Stimulated activated CD8-positive, alpha-beta memory T cell treated with anti-CD3 and anti-CD28 coated beads, Interleukin-7, amount 100 ng/mL, for 24 hours (primary cell): ENCODE measurements around the gene TMEM156.
"Not testable (repeated sequence)": the region's sequence is repeated elsewhere in the genome, so short reads cannot be mapped to it uniquely, and the experiment has no call there.

Experiments
- DNase-seq: peaks from one replicate; pipeline ENCODE4 v3.0.0-alpha.2; 2020; ENCODE audit warnings: low read depth

TMEM156 gene

GRCh38 chr4:38989487-38989886, 42.7 kb downstream of the TMEM156 start:
- DNase-seq, result no peak

DNA sequence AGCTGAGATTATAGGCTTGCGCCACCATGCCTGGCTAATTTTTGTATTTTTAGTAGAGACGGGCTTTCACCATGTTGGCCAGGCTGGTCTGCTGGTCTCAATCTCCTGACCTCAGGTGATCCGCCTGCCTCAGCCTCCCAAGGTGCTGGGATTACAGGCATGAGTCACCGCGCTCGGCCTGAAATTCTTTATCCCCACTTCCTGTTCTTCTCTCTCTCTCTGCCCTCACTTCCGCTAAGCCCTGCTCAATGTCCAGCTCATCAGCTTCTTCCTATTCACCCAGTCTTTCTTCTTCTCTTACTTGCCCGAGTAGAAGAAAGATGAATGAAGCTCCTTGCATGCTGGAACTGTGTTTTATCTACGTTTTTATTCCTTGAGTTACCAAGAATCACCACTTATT, 43.9 kb downstream of the TMEM156 start:
- not testable (repeated sequence) for DNase-seq

GRCh38 chr4:38987491-38987890, 44.7 kb downstream of the TMEM156 start:
- DNase-seq, result no peak

- no peak for DNase-seq
Measured at GRCh38 chr4:38985410-38986100, 46.7 kb downstream of the TMEM156 start.

GRCh38 chr4:38983787-38984598, 48.2 kb downstream of the TMEM156 start:
- no peak for DNase-seq

DNA sequence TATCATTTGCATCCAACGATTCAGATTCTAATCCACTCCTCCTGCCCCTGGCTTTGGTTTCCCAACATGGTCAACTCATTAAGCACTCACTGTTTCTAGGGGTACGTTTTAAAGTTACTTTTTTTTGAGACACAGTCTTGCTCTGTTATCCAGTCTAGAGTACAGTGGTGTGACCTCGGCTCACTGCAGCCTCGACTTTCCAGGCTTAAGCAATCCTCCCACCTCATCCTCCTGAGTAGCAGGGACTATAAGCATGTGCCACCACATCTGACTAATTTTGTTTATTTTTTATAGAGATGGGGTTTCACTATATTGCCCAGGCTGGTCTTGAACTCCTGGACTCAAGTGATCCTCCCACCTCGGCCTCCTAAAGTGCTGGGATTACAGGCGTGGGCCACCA, 48.9 kb downstream of the TMEM156 start:
- no peak for DNase-seq

DNA sequence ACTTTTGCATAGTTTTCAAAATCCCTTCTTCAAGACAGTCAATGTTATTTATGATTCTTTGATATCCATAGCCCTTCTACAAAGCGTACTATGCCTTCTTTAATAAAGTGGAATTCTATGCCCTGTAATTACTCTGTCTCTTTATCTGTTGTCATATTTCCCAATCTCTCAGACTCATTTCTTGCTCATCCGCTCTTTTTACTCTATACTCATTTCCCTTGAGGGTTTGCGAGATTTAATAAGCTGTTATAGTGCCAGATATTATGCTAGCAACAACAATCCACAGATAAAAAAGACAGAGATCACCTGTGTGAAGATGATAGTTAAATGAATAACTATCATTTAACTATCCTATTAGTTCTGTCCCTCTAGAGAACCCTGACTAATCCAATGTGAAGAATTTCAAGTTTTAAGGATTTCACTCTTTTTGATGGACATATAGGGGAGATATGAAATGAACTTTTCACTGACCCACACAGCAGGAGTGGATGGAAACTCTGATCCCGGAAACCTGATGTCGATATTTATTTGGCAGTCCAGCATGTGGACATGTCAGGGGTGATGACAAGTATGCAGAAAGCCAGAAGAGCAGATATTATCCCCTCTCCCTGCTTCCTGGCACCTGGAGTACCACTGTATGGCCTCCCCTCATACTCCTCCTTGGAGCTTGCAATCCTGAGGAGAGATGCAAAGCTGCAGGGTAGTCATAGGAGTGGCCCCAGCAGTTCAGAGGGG, 49.7 kb downstream of the TMEM156 start:
- DNase-seq, result no peak

- DNase-seq, result no peak
Measured at GRCh38 chr4:38980903-38981676, 51.1 kb downstream of the TMEM156 start.

DNA sequence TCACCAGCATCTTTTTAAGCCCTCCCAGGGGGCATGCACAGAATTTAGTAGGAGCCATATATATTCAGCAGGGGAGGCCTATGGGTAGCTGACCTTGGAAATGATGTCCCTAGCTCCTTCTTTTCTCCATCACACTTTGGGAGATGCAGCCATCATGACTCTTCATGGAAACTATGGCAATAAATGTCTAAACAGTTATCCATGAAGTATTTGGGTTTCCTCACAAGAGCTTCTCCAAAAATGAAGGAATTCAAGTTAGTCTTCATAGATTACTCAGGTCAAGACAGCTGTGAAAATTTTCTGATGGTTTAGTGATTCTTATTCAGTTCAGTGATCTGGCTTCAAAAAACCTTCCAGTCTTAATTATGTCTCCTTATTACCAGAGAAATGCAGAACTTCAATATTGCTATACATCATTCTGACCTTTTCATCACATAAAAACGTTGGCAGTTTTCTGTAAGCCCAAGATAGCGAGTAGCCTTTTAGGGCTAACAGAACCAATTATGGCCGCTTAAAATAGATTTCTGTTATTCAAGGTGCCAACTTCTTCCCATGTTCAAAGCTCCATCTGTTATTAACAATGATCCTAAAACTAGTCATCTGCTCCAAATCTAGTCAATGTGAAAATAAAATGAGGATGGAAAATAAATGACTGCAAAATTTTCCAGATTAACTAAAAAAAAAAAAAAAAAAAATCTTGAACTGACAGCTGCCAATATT, 52.5 kb downstream of the TMEM156 start:
- DNase-seq, result no peak

GRCh38 chr4:38979081-38979480, 53.1 kb downstream of the TMEM156 start:
- no peak for DNase-seq

DNA sequence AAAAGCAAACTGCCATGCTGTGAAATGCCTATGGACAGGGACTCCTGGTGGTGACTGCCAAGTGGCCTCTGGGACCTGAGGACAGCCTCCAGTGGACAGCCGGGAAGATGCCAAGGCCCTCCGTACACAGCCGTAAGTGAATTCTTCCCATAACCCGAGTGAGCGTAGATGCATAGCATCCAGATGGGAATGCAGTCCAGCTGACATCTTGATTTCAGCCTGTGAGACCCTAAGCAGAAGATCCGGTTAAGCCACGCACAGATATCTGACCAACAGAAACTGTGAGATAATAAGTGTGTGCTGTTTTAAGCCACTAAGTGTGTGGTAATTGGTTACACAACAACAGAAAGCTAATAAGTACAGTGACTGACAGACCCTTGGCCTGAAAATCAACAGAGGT, 55.9 kb downstream of the TMEM156 start:
- DNase-seq, result no peak

DNA sequence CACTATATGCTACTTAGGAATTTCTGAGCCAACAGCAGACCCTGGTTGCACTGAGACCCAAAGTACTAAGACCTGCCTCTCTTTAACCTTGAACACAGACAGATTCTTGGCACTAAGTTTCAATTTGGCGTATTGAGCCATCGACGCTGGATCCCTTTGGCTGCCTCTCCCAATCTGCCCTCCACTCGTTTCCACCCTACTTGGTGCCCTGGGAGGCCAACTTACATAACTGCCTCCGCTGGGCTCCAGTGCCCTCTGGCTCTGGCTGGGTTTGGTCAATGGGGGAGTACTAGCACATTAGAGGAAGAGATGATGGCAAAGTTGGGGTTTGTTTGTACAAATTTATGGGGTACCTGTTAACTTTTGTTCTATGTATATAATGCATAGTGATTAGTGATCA, 63.5 kb downstream of the TMEM156 start:
- no peak for DNase-seq

GRCh38 chr4:38967260-38968095, 64.7 kb downstream of the TMEM156 start:
- DNase-seq, result no peak

DNA sequence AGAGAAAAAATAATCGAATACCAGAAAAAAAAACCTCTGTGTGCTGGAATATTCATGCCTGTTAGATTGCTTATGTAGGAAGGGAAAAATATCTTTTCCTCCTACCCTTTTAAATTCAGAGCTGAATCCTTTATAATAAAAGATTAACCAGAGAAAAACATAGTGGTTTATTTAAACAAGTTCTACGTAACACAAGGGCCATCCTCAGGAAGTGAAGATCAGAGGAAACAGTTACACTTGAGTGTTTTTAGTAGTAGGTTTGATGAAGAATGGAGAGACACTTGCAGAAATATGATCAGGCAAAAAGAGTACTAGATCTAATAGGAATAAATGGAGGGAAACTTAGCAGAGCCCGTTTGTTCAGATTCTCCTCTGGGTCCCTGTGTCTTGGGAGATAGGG, 66.3 kb downstream of the TMEM156 start:
- DNase-seq, result no peak

DNA sequence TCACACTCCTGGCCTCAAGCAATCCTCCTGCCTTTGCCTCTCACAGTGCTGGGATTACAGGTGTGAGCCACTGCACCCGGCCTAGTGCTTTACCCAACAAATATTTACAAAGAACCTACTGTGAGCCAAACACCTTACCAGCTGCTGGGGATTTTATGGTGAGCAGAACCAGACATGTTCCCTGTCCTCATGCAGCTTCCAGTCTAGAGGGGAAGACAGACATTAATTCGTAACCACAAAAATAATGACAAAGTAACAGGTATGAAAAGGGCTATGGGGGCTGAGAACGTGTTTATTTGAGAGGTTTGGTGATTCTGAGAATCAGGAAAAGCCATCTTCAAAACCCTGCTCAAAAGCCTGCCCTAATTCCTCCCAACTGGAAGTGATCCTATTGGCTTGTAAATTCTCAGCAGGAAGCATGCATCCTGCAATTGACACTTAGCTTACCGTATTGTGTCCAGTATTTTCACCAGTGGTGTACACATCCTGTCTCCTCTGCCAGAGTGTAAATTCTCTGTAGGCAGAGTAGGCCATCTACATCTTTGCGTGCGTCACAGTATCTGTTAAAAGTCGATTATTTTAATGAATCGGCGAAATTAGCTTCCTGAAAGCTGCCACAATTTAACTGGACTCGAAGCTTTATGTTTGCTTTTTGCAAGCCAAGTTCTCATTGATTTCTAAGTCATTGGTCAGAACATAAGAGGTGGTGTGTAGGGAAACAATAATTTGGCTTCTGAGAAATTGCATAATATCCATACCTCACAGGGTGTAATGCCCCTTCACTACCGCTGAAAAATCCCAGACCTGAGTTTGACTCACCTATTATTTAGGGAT, 67.0 kb downstream of the TMEM156 start:
- DNase-seq, result no peak

DNA sequence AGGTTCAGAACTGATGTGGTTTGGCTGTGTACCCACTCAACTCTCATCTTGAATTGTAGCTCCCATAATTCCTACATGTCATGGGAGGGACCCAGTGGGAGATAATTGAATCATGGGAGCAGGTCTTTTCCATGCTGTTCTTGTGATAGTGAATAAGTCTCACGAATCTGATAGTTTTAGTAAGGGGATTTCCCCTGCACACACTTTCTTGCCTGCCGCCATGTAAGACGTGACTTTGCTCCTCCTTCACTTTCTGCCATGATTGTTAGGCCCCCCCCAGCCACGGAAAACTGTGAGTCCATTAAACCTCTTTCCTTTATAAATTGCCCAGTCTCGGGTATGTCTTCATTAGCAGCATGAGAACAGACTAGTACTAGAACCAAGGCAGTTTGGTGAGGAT, 73.0 kb downstream of the TMEM156 start:
- not testable (repeated sequence) for DNase-seq

DNA sequence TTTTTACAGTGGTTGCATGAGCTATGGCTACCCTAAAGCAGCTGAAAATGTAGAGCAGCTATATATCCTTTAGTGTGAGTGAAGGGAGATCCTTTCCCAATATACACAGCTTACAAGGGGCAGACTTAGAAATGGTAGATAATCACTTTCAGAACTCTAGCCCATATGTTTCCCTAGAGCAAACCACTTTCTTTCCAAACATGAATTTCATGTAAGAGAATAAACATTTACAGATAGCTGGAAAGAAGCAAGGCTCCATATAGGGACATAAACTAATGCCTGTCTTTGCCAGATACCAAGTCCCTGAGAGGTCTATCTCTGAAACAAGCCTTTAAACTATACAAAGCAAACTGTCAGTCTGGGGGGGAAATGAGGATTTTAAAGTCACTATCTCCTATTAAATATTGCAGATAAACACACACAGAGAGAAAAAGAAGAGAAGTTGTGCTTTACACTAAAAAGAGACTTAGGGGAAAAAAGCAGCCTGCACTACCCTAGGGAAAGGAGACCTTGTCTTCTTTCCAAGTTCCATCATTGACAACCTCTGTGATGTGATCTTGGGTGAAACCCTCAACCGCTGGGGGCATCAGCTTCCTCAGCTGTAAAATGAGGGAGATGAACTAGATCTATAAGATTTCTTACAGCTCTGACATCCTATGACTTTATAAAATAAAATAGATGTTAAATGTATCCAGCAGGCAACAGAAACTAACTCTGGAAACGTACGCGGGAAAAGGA, 73.6 kb downstream of the TMEM156 start:
- no peak for DNase-seq

- DNase-seq, result no peak
Measured at GRCh38 chr4:38957893-38958292, 74.3 kb downstream of the TMEM156 start.

DNA sequence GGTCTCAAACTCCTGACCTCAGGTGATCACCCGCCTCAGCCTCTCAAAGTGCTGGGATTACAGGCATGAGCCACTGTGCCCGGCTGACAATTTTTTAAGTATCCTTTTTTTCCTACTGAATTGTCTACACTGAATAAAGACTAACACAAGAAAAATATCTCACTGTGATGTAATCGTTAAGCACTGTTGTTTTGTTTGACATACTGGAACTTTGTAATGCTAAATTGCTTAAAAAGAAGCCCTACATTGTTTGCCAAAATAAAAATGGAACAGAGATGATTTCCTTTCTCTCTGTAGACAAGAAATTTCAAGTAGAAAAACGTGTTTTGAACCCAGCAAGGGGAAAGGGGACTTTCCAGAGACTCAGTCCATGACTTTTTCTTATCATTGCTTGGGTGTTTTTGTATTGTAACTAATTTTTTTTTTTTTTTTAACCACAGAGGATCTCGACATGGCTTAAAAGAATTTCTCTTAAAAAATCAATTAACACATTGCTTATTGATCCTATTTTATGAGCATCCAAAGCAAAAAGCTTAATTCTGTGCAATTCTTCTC, 74.9 kb downstream of the TMEM156 start:
- DNase-seq, result no peak
